HG03025 (cell line): ENCODE data around the gene FAM222A.

ENCODE experiments used
- ATAC-seq: cut with Tn5 transposase; IDR thresholded peaks from one replicate; pipeline ENCODE4 v1.9.1; 2021; ENCODE audit warnings: mild to moderate bottlenecking, moderate library complexity; ENCODE audit not compliant: unreplicated experiment, low FRiP score

The FAM222A gene

GRCh38 chr12:109770104-109770860 is 56.7 kb downstream of the FAM222A start:
- ATAC-seq: no peak

- ATAC-seq: no peak
These were observed 57.4 kb downstream of the FAM222A start for GRCh38 chr12:109770861-109771670.

- ATAC-seq: no peak
These were observed 58.4 kb downstream of the FAM222A start for GRCh38 chr12:109771746-109772621.

- ATAC-seq: no peak
These were observed 59.1 kb downstream of the FAM222A start for GRCh38 chr12:109772622-109773321.

GRCh38 chr12:109773384-109774011 is 59.9 kb downstream of the FAM222A start:
- ATAC-seq: no peak

GRCh38 chr12:109775172-109775881 is 61.7 kb downstream of the FAM222A start:
- no peak for ATAC-seq

GRCh38 chr12:109776624-109777023 is 63.0 kb downstream of the FAM222A start:
- no peak for ATAC-seq

- ATAC-seq: no peak
These were observed 63.9 kb downstream of the FAM222A start for GRCh38 chr12:109777544-109777943.

- ATAC-seq: no peak
These were observed 65.1 kb downstream of the FAM222A start for GRCh38 chr12:109778684-109779083.

GRCh38 chr12:109779382-109779781 is 65.8 kb downstream of the FAM222A start:
- no peak for ATAC-seq

GRCh38 chr12:109781668-109782325 is 68.2 kb downstream of the FAM222A start:
- no peak for ATAC-seq

GRCh38 chr12:109782326-109782703 is 68.7 kb downstream of the FAM222A start:
- ATAC-seq: no peak

GRCh38 chr12:109783135-109783964 is 69.7 kb downstream of the FAM222A start:
- ATAC-seq: no peak

GRCh38 chr12:109783965-109784244 is 70.3 kb downstream of the FAM222A start:
- ATAC-seq: no peak

GRCh38 chr12:109785854-109786253 is 72.2 kb downstream of the FAM222A start:
- no peak for ATAC-seq

- ATAC-seq: no peak
These were observed 73.2 kb downstream of the FAM222A start for GRCh38 chr12:109786799-109787198.

GRCh38 chr12:109789526-109790048 is 76.0 kb downstream of the FAM222A start:
- no peak for ATAC-seq

- no peak for ATAC-seq
These were observed 79.4 kb downstream of the FAM222A start for GRCh38 chr12:109792992-109793391.
